Activated CD8-positive, alpha-beta T cell treated with anti-CD3 and anti-CD28 coated beads for 36 hours (primary cell): ENCODE results near the gene INMT. TPM values are rescaled to one million over a fixed set of nuclear protein-coding genes. Genes with fewer than 3 reads are reported as not detected.
A peak's percentile ranks its signal among the peaks of the same experiment; 100 is the strongest.

Experiments
- ATAC-seq: fragments of 200-7000 bp; cut with Tn5 transposase; one replicate; pipeline ENCODE4 v1.10.0; 2021; ENCODE audit warnings: mild to moderate bottlenecking, moderate library complexity
- CTCF ChIA-PET: fragments of 350-600 bp; sonication (Branson Sonifier 250); formaldehyde crosslinking; loops from one replicate; lab custom pipeline; 2021; ENCODE audit warnings: antibody characterized with exemption; lab: Charles Lee
- POLR2A ChIA-PET: fragments of 350-600 bp; sonication (Branson Sonifier 250); formaldehyde crosslinking; loops from one replicate; lab custom pipeline; 2021; ENCODE audit warnings: antibody characterized with exemption; lab: Charles Lee
- DNase-seq: peaks from one replicate; pipeline ENCODE4 v3.0.0-alpha.2; 2020
- H3K27ac Mint-ChIP-seq: one replicate; pipeline ENCODE4 v1.8.0; 2021; ENCODE audit warnings: mild to moderate bottlenecking, mixed read lengths
- H3K27me3 Mint-ChIP-seq: one replicate; pipeline ENCODE4 v1.8.0; 2021; ENCODE audit warnings: mixed read lengths
- H3K36me3 Mint-ChIP-seq: one replicate; pipeline ENCODE4 v1.8.0; 2021; ENCODE audit warnings: low read depth, mixed read lengths
- H3K4me1 Mint-ChIP-seq: one replicate; pipeline ENCODE4 v1.8.0; 2021; ENCODE audit warnings: low read depth, mixed read lengths
- H3K4me3 Mint-ChIP-seq: one replicate; pipeline ENCODE4 v1.8.0; 2021; ENCODE audit warnings: mild to moderate bottlenecking, moderate library complexity, mixed read lengths
- H3K9me3 Mint-ChIP-seq: one replicate; pipeline ENCODE4 v1.8.0; 2021; ENCODE audit warnings: mixed read lengths
- intact Hi-C: fragments of 100-400 bp; cut with micrococcal nuclease; formaldehyde crosslinking; loops from one replicate; pipeline ENCODE4 v1.10.0; 2022
- total RNA-seq, 2 experiments: library from RNA; stranded (reverse); gene quantifications; one replicate each; pipeline ENCODE4 v1.2.3, GENCODE V29; 2021
- TF ChIP-seq, protein P1 (sequence below): fragments of 200-600 bp; IDR thresholded peaks from one replicate; pipeline ENCODE4 v1.8.0; 2022; ENCODE audit warnings: antibody characterized with exemption, mild to moderate bottlenecking

Gene INMT
- total RNA-seq, 2 experiments from 2014 or later: not detected

- Mint-ChIP-seq H3K27ac (no peak overlapping the region), H3K4me1 (peaks cover 13% of the 10 kb centered on the region), H3K9me3 (no peaks in the 10 kb centered on the region), H3K27me3 (no peaks in the 10 kb centered on the region), H3K36me3 (no peaks in the 10 kb centered on the region), H3K4me3 (no peak overlapping the region)
- DNase-seq: peak; percentile 17
- peak; percentile 52 for ATAC-seq
- TF ChIP-seq, protein P1, sequence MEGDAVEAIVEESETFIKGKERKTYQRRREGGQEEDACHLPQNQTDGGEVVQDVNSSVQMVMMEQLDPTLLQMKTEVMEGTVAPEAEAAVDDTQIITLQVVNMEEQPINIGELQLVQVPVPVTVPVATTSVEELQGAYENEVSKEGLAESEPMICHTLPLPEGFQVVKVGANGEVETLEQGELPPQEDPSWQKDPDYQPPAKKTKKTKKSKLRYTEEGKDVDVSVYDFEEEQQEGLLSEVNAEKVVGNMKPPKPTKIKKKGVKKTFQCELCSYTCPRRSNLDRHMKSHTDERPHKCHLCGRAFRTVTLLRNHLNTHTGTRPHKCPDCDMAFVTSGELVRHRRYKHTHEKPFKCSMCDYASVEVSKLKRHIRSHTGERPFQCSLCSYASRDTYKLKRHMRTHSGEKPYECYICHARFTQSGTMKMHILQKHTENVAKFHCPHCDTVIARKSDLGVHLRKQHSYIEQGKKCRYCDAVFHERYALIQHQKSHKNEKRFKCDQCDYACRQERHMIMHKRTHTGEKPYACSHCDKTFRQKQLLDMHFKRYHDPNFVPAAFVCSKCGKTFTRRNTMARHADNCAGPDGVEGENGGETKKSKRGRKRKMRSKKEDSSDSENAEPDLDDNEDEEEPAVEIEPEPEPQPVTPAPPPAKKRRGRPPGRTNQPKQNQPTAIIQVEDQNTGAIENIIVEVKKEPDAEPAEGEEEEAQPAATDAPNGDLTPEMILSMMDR: no peak
- intact Hi-C loops: no loop called here
- ChIA-PET CTCF (interaction anchor here (0.9 kb wide), 1 partner anchor 22 kb away, joined by 3 read pairs; no protein-coding TSS in a partner anchor), POLR2A (no interaction called here)
Observed at GRCh38 chr7:30744075-30744417, 7.9 kb upstream of the INMT start.

- TF ChIP-seq, protein P1: no peak
- ChIA-PET POLR2A (no interaction called here), CTCF (interaction anchor here (0.9 to 2.4 kb wide), 3 partner anchors 21 to 63 kb away, joined by 3 to 6 read pairs (median 5); partner anchors contain the start of gene CRHR2)
- ATAC-seq (no peak), DNase-seq (no peak)
- Mint-ChIP-seq H3K4me1 (peaks cover 6% of the 10 kb centered on the region), H3K27ac (no peak overlapping the region), H3K27me3 (no peaks in the 10 kb centered on the region), H3K4me3 (no peak overlapping the region), H3K36me3 (no peaks in the 10 kb centered on the region), H3K9me3 (peaks cover 2% of the 10 kb centered on the region)
- intact Hi-C loops: no loop called here
Observed at GRCh38 chr7:30745261-30745941, 6.5 kb upstream of the INMT start.

GRCh38 chr7:30750010-30750409, 1.9 kb upstream of the INMT start:
- Mint-ChIP-seq H3K36me3 (no peaks in the 10 kb centered on the region), H3K4me3 (no peak overlapping the region), H3K9me3 (peaks cover 2% of the 10 kb centered on the region), H3K4me1 (no peaks in the 10 kb centered on the region), H3K27me3 (no peaks in the 10 kb centered on the region), H3K27ac (no peak overlapping the region)
- ChIA-PET CTCF (interaction anchor here (1.3 to 2.9 kb wide), 2 partner anchors 10 to 68 kb away, joined by 5 to 24 read pairs; partner anchors contain the start of gene CRHR2), POLR2A (no interaction called here)
- no peak for DNase-seq
- ATAC-seq: no peak
- TF ChIP-seq, protein P1: no peak
- intact Hi-C loops: no loop called here

- no peaks in the 10 kb centered on the region for H3K4me1 Mint-ChIP-seq
- H3K27me3 Mint-ChIP-seq: no peaks in the 10 kb centered on the region
- DNase-seq: no peak
- intact Hi-C loops: no loop called here
- ChIA-PET POLR2A (no interaction called here), CTCF (interaction anchor here (1.3 to 2.9 kb wide), 2 partner anchors 11 to 69 kb away, joined by 5 to 24 read pairs; partner anchors contain the start of gene CRHR2)
- H3K9me3 Mint-ChIP-seq: peaks cover 2% of the 10 kb centered on the region
- TF ChIP-seq, protein P1: no peak
- H3K27ac Mint-ChIP-seq: no peak overlapping the region
- no peak overlapping the region for H3K4me3 Mint-ChIP-seq
- H3K36me3 Mint-ChIP-seq: no peaks in the 10 kb centered on the region
- ATAC-seq: no peak
Observed at GRCh38 chr7:30750683-30751650, 968 bp upstream of the INMT start.
